Fibroblast of lung (primary cell): ENCODE results near the gene PTPRE.

ENCODE experiments used
- CTCF ChIP-seq, 2 donors: IDR thresholded peaks in 1 of 2; conservative IDR thresholded peaks in 1 of 2; 1 replicate in 1 of 2; 2 replicates in 1 of 2; pipeline ENCODE4 v1.5.1; 2011 to 2012; ENCODE audit warnings: low read length in 2 of 2, control low read depth in 1 of 2, inconsistent platforms in 1 of 2, low read depth in 1 of 2, mild to moderate bottlenecking in 1 of 2
- EZH2 ChIP-seq: IDR thresholded peaks from 2 replicates; pipeline ENCODE4 v1.5.1; 2012; ENCODE audit warnings: low read length, control low read depth, mild to moderate bottlenecking; ENCODE audit errors: missing control alignments

- TF ChIP-seq CTCF (conservative IDR thresholded peaks at IDR 0.05 in 1 of 2, IDR thresholded peaks at IDR 0.05 in 1 of 2; ENCODE audit: low read depth in 1 of 2, low read length in 2 of 2) = no peak
- no peak for TF ChIP-seq EZH2
These were observed 119.9 kb downstream of the PTPRE start for GRCh38 chr10:128026615-128027300.
